Measurements from ENCODE around the gene SLC39A13. TPM values are rescaled to one million over a fixed set of nuclear protein-coding genes. Genes with fewer than 3 reads are reported as not detected.

The SLC39A13 gene
- total RNA-seq, 1 donor from 2014 or later, result 118 TPM

DNA sequence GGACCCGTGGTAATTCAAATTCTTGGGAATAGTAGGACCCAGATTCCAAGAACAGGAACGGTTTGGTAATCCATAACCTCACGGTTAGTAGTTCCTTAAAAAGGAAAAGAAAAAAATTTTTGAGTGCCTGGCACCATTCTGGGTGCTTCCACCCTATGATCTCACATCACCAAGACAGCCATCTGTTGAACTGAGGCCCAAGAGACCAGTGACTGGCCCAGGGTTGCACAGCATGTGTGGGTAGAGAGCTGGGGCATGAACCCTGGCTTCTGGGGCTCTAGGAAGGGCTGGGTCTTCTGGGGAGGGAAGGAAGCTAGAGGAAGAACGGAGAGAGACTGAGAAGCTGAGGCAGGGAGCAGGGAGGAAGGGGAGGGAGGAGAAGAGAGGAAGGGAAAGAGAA, 25.3 kb upstream of the SLC39A13 start:
- DNase-seq (ENCODE audit: extremely low read depth, low read depth, low spot score), result no peak

DNA sequence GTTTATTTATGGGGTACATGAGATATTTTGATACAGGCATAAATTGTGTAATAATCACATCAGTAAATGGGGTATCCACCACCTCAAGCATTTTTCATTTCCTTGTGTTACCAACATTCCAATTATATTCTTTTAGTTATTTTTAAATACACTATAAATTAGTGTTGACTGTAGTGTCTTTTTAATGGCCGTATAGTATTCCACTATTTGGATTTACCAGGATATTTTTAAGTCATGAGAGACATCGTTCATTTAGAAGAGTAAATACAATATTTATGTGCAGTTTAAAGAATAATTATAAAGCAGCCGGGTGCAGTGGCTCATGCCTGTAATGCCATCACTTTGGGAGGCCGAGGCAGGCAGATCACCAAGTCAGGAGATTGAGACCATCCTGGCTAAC, 23.9 kb upstream of the SLC39A13 start:
- DNase-seq (ENCODE audit: extremely low read depth, low read depth, low spot score), result no peak

DNA sequence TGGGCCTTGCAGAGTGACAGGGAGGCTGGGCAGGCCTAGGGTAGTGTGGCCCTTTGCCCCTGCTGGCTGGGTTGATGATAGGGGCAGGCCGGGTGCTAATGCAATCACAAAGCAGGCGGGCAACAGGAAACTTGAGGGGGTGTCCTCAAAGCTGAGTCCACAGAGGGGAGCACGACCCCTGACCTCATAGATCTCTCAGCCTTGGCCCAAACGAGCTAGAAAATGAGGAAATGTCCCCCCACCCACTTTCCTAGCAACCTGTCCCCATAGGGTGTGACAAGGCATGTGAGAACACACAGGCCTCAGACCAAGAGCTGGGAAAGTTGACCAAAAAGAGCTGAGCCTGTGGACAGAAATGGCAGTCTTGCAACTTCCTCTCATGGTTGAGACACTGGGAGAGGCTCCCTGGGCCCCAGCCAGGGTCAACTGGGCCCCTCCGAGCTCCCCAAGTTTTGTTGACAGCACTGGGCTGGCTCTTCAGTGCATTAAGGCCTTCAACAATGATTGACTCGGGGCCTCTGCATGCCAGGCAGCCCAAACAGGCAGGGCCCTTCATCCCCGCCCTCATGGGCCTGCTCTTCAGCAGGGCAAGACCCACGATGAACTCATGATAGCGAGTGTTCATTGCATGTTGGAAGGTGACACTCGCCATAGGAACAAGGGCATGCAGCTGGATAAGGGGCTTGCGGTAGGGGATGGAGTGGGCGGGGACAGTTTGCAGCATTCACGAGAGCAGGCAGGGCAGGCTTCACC, 20.3 kb upstream of the SLC39A13 start:
- no peak for DNase-seq (ENCODE audit: extremely low read depth, low read depth, low spot score)

DNA sequence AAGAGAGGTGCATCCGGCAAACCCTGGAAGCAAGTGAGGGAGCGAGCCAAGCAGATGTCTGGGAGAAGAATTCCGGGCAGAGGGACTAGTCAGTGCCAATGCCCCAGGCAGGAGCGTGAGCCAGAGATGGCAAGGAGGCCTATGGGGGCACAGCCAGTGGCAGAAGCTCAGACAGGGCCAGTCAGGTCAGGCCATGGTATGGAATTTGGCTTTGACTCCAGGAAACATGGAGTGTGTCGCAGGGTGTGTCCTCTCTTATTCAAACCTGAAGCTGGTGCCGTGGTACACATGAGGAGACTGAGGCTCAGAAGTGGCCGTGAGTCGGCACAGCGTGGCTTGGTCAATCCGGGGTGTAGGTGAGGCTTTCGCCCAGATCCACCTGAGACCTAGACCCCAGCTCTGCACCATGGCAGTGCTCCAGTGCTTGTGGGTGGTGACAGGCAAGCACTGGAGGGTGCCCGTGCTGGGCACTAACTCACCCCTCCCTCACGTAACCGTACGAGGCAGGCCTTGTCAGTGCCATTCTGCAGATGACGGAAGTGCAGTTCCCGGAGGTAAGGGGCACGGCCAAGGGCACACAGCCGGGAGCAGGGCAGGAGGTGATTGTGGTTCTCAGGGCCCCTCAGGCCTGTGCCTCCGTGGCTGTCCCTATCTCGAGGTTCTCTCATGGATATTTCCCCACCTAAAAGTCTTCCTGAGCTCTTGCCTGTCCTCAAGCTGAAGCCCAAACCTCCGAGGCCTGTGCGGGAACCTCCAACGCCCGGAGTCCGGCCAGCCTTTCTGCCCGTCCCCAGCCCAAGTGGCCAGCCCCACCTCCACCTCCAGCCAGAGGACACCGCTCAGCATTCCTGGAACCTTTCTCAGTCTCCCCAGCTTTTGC, 19.5 kb upstream of the SLC39A13 start:
- no peak for DNase-seq (ENCODE audit: extremely low read depth, low read depth, low spot score)

DNA sequence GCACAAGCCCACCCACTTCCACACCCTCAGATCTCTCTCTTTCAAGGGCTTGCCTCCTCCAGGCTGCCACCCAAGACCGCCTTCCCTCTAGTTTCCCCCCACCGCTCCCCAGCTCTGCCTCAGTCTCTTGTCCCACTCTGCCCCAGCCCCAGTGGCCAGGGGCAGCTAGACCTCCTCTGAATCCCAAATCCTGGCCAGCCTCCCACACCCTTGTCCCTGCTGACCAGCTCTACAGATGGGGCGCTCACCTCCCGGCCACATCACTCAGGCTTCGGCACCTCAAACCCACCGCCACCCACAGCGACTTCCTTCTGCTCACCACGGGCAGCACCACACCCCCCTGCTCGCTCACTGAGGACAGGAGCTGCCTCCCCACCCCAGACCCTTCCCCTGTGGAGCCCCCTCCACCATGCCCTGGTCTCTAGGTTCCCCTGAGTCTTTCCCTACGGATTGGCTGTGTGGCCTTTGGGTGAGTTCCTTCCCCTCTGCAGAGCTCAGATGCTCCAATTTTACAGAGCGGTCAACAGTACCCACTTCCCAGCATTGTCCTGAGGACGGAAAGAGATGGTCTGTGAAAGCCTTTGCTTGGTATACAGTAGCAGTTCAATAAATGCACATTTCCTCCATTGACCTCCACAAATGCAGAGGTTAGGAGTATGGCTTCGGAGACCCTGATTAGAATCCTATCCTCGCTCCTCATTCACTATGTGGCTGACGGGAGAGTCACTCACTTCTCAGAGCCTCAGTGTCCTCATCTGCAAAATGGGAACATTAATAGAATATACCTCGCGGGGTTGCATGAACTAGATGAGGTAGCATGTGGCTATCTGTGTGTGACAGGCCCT, 18.6 kb upstream of the SLC39A13 start:
- no peak for DNase-seq (ENCODE audit: extremely low read depth, low read depth, low spot score)

DNA sequence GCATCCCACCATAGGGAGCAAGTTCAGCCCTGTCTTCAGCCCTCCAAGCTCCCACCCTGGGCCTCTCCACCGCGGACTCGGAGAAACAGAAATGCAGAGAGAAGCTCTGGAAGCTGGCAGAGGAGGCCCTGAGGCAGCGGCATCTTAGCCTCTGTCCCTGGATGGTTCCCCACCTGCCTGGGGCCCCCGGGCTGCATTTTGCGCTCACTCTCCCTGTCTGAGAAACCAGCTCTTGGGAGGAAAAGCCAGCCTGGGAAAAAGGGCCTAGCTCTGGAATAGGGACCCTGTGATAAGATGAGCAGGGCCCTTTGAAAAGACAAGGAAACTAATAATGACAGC, 18.0 kb upstream of the SLC39A13 start:
- no peak for DNase-seq (ENCODE audit: extremely low read depth, low read depth, low spot score)

DNA sequence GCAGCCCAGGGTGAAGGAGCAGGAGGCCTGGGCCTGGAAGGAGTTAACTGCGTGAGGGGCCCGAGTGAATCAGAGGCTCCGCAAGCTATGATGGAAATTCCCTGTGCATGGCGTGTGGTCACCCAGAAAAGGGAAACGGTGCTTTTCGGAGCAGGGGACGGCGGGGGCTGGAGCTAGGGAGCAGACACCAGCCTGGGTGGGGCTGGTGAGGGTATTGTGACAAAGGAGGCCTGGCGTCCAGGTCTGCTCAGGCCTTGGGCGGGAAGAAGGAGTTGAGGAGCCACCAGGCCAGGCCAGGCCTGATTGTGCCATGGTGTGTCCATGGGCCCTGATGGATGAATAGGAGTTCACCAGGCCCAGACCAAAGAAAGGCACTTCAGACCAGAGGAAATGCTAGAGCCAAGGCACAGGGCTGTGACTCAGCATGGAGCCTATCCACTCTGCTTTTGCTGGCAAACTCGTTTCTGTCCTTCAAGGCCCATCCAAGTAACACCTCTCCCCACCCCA, 17.3 kb upstream of the SLC39A13 start:
- DNase-seq (ENCODE audit: extremely low read depth, low read depth, low spot score), result no peak

DNA sequence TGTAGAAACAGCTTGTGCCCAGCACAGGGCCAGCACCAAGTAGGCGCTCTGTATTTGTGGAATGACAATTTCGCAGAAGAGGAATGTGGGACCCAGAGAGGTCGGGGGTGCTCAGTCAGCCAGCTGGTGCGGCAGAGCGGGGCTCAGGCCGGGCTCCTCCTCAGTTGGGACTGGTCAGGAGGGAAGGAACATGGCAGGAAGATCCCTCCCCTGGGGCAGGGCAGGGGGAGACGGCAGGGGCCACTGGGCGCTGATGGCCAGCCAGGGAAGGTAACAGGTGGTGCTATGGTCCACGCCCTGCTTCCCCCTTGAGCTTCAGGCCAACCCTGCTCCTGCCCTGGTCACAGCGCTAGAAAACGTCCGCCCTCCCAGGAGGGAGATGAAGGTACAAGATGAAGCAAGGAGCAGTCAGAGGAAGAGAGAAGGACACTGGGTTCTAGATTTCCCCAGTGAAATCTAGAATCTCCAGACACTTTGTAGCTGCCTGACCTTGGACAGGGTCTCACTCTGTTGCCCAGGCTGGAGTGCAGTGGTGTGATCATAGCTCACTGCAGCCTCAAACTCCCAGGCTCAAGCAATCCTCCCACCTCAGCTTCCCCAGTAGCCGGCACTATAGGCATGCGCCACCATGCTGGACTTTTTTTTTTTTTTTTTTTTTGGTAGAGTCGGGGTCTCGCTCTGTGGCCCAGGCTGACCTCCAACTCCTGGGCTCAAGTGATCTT, 16.5 kb upstream of the SLC39A13 start:
- DNase-seq (ENCODE audit: extremely low read depth, low read depth, low spot score), result no peak

DNA sequence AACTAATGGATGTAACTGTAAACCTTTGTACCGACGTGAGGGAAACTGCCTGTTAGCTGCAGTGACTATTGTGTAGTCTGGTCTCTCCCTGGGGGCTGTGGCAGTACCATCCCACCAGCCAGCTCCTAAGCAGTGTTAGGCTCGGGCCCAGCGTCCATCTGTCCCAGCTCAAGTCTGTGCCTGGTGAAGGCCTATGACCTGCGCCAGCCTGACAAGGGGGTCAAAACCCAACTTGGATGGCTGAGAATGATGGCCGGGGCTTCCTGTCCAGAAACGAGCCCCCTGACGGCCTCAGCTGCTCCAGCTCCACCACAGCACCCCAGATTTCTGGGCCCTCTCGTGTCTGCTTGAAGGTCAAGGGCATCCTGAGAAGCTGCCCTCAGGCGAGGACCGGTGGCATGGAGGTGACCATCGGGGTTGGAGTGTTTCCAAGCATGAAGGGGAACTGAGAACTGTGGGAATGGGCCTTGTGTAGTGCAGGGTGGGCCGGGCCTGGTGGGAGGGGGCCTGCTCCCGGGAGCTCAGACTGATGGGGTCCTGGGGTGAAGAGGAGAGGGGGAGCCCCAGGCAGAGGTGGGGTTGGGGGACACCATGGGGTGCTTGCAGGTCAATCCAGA, 15.7 kb upstream of the SLC39A13 start:
- DNase-seq (ENCODE audit: extremely low read depth, low read depth, low spot score), result no peak

DNA sequence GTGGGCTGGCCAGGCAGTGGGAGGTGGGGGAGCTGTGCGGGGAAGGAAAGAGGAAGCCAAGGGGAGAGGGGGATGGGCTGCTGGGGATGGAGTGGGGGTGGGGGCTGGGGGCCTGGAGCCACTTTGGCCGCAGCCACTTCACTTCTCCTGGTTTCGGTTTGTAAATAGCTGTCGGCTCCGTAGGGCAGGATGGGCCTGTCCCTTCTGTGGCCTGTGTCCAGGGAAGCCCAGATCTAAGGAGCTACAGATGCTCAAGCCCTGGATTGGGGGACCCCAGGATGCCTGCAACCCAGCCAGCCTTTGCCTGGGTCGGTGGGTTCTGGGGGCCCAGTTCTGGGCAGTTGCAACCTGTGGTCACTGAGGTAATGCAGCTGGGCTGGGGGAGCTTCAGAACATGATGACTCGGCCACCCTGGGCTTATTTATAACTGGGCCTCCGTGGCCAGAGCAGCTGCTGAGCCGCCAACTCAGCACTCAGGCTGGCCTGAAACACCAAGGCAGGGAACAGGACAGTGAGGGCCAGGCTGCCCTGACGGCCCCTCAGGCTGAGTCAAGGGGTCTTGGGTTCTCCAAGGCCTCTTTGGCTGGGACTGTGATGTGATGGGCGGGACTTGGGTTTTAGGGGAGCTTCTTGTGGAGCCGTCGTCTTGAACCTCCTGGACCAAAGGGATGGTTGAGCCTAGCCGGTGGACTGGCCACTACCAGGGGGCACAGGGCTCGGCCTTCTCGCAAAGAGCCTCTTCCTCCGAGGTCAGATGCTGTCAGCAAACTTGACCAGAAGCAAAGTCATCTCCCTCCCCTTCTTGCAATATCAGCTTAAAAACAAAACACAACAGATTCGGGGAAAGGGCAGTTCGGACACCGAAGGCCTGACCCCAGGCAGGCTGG, 15.0 kb upstream of the SLC39A13 start:
- no peak for DNase-seq (ENCODE audit: extremely low read depth, low read depth, low spot score)

DNA sequence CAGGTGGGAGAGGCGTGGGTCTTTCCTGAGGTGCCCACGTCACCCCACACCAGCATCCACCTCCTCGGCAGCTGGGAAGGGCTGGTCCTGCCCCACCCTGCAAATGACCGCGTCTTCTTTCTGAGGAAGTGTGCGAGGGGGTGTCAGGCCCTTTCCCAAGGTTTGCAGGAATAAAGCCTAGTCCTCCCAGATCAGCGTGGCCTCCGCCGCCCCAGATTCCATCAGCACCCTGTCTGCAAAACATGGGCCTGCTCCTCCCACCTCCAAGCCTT, 14.4 kb upstream of the SLC39A13 start:
- DNase-seq (ENCODE audit: extremely low read depth, low read depth, low spot score), result no peak

DNA sequence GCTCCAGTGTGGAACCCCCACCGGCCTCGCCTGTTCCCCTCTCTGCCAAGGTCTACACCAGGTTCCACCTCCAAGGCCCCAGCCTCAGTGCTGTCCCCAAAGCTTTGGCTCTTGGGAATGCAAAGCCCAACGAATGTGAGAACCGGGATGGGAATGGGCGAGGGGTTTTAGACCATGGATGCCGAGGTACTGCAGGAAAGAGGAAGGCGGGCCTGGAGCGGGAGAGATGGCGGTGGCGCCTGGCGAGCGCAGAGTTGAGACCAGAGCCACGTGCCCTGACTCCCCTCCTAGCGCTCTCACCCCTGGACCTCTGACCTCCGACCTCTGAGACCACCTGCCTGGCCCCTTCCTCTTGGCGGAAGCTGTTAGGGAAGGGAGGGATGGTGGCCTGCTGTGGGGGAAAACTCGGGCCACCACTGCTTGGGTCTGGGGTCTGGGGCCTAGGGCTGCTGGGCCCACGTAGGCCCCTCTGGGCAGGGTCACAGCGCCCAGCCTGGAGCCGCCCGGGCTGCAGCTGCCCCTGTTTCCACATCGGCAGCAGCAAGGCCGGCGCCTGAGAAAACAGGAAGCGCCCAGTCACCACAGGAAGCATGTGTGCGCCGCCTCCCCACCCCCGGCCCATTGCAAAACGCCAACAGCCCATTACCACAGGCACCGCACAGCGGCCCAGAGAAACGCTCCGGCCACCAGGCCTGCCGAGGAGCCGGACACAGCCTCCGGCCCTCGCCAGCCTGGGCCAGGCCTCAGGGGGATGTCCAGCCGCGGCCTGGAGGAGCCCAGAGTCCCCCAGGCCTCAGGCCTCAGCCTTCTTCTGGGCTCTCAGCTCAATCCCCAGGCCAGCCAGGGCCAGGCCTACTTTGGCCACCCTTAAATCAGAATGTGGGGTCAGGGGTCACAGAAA, 13.8 kb upstream of the SLC39A13 start:
- DNase-seq (ENCODE audit: extremely low read depth, low read depth, low spot score), result peak; percentile 36

DNA sequence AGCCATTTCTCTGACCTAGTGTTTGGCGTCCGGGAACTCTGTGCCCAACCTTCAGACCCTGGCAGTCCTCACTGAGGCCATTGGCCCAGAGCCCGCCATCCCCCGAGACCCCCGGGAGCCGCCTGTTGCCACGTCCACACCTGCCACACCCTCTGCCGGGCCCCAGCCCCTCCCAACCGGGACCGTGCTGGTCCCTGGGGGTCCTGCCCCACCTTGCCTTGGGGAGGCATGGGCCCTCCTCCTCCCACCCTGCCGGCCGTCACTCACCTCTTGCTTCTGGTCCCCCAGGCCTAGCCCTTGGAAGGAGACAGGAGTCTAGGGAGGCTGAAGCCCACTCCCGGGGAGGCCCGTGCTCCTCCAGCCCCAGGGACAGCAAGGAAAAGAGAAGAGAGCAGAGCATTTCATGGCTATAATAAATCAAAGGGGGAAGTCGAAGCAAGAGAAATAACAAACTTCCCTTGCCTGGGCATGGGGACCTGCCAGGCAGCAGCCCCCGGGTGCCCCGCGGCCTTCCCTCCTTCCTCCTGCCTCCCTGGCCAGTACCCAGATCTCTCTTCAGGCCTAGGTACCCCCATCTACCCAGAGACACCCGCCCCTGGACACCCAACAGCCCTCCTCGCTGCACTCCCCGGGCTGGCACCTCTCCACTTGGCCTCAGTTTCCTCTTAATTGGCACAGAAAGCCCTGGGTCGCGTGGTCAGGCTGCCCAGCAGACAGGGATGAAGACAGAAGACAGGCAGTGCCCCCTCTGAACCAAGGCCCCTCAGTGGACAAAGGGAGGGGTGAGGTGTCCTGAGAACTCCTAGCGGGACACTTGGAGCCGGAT, 13.0 kb upstream of the SLC39A13 start:
- DNase-seq (ENCODE audit: extremely low read depth, low read depth, low spot score), result no peak

DNA sequence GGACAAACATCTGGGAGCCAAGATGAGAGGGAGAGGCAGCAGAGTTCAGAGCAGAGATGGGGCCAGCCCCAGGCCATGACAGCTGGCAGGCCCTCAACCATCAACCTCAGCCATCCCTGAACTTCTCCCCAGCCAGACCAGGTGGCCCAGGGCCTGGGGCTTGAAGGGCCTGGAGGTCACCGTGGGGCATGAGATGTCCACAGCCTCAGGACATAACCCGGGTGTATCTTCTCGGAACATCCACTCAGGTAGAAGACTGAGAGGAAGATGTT, 12.4 kb upstream of the SLC39A13 start:
- no peak for DNase-seq (ENCODE audit: extremely low read depth, low read depth, low spot score)

DNA sequence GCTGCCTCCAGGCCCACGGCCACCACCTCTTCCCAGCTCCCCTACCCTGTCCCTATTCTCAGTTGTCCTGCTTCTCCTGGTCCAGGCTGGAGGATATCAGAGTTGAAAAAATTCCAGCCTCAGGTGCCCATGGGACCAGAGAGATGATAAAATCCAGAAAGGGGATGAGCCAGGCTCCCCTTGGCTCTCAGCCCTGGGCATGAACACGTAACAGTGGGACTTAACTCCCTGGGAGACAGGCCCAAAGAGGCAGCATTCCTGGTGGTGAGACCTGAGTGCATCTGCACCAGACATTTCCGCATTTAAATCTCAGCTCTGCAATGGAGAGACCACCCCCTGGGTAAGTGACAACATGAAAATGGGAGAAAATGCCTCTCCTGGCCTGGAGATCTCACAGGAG, 10.4 kb upstream of the SLC39A13 start:
- no peak for DNase-seq (ENCODE audit: extremely low read depth, low read depth, low spot score)

DNA sequence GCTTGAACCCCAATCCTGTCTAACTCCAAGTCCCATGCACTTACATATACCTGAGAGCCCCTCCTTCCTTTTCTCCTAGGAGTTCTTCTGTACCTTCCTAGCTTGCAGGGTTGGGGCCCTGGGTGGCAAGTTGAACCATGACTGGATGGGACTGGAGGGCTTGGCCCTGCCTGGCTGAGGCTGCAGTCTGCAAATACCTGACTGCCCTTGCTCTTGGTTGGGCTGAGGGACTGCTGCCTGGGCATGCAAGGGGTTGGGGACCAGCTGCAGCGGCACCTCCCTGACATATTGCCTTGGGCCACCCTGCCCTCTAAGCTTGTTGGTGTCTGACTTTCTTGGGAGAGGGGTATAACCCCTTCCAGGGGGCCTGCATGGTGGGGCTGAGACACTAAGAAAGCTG, 9.8 kb upstream of the SLC39A13 start:
- no peak for DNase-seq (ENCODE audit: extremely low read depth, low read depth, low spot score)

DNA sequence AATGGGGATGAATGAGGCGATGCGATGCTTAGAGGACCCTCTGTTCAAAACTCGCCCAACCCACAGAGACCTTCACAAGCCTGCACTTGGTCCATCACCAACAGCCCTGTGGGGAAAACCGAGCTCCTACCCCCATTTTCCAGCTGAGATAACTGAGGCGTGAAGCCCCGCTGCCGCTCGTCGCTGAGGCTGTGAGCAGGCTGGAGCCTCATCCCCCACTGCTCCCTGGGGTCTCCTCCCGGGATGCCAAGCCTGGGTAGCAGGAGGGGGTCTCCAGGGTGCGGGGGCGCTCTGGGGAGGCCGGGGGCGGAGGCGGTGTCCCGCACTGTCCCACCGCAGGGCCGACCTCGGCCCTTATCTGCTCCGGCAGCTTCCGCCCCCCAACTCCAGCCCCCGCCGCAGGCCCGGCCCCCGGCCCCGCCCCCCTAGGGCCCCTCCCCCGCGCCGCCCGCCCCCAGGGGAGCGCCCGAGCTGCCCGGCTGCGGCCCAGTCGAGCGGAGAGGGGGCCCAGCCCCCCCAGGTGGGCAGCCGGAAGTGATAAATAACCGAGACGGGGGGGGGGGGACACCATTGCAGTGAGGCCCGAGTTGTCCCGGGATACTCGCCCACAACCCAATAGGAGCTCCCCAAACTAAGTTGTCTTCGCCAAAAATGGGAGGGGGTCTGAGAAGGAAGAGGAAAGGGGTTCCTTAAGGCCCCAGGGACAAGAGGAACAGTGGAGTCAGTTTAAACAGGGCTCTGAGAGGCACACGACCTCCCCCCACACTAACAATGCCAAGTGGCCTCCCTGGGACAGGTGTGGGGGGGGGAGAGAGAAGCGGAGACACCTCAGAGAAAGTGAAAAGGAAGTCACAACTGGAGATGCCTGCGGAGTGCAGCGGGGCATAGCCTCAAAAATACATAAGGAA, 8.3 kb upstream of the SLC39A13 start:
- DNase-seq (ENCODE audit: extremely low read depth, low read depth, low spot score), result no peak

Data from glomerular endothelial cell (primary cell).